ENCODE results near the gene CDKL5. TPM values are rescaled to one million over a fixed set of nuclear protein-coding genes. Genes with fewer than 3 reads are reported as not detected.

Gene CDKL5
- polyA plus RNA-seq, 1 experiment, result 13.3 TPM

GRCh38 chrX:18652636-18653035 lies 227.2 kb downstream of the CDKL5 start:
- CTCF ChIA-PET, result no interaction called here
- TF ChIP-seq, protein P1, sequence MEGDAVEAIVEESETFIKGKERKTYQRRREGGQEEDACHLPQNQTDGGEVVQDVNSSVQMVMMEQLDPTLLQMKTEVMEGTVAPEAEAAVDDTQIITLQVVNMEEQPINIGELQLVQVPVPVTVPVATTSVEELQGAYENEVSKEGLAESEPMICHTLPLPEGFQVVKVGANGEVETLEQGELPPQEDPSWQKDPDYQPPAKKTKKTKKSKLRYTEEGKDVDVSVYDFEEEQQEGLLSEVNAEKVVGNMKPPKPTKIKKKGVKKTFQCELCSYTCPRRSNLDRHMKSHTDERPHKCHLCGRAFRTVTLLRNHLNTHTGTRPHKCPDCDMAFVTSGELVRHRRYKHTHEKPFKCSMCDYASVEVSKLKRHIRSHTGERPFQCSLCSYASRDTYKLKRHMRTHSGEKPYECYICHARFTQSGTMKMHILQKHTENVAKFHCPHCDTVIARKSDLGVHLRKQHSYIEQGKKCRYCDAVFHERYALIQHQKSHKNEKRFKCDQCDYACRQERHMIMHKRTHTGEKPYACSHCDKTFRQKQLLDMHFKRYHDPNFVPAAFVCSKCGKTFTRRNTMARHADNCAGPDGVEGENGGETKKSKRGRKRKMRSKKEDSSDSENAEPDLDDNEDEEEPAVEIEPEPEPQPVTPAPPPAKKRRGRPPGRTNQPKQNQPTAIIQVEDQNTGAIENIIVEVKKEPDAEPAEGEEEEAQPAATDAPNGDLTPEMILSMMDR (IDR thresholded peaks at IDR 0.05; ENCODE audit: low read depth, low read length), result no peak

DNA sequence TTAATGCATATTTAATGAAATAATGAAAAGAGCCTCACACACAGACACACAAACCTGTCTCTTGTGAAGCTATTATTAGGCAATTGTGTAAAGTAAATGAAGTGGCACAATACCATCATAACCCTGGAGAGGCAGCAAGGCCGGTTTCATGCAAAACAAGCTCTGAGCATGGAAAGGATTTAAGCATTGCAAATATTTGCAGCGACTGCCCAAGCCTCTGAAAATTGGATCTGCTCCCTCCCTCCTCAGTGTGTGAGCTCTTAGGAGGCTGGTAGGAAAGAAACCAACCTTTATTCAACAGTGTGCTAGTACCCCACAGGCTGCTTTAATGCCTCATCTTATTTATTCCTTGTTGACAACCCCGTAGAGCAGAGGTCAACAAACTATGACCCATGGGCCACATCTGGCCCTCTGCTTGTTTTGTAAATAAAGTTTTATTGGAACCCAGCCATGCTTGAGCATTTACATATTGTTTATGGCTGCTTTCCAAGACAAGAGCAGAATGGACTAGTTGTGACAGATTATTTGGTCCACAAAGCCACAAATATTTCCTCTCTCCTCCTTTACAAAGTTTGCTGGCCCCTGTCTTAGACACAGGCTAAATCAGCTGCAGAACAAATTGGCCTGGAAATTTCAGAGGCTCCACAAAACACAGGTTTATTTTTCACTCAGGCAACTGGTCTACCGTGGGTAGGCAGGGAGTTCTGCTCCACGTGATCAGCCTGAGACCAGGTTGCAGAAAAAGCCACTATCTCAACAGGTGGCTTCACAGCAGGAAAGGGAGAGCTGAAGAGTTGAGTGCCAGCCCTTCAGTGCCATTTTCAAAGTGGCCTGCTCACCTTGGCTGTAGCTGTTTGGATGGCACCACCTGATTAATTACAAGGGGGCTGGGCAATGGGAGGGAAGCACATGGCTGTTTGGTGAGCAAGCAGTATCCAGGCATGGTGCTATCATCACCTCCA lies 229.7 kb downstream of the CDKL5 start:
- no peak overlapping the region for H3K27ac ChIP-seq (ENCODE audit: low read depth, low read length)
- ChIA-PET POLR2A (no interaction called here), CTCF (interaction anchor here (0.7 kb wide), 1 partner anchor 133 kb away, joined by 5 read pairs; no protein-coding TSS in a partner anchor)
- TF ChIP-seq, protein P1 (IDR thresholded peaks at IDR 0.05; ENCODE audit: low read depth, low read length), result no peak
- no peaks in the 10 kb centered on the region for H3K27me3 ChIP-seq (ENCODE audit: control insufficient read depth, insufficient read depth, low read length)
- no peak for DNase-seq (ENCODE audit: low read depth, low spot score)
- H3K9me3 ChIP-seq (ENCODE audit: control insufficient read depth, insufficient read depth, low read length), result no peaks in the 10 kb centered on the region
- no peak overlapping the region for H3K4me3 ChIP-seq (ENCODE audit: low read depth, low read length)

More at GRCh38 chrX:18652636-18653035, 227.2 kb downstream of the CDKL5 start:
- Histone ChIP-seq H3K27ac (ENCODE audit: low read depth, low read length) (no peak overlapping the region), H3K4me3 (ENCODE audit: low read depth, low read length) (no peak overlapping the region), H3K9me3 (ENCODE audit: control insufficient read depth, insufficient read depth, low read length) (no peaks in the 10 kb centered on the region), H3K27me3 (ENCODE audit: control insufficient read depth, insufficient read depth, low read length) (no peaks in the 10 kb centered on the region)
- no peak for DNase-seq (ENCODE audit: low read depth, low spot score)
- POLR2A ChIA-PET, result no interaction called here

DNA sequence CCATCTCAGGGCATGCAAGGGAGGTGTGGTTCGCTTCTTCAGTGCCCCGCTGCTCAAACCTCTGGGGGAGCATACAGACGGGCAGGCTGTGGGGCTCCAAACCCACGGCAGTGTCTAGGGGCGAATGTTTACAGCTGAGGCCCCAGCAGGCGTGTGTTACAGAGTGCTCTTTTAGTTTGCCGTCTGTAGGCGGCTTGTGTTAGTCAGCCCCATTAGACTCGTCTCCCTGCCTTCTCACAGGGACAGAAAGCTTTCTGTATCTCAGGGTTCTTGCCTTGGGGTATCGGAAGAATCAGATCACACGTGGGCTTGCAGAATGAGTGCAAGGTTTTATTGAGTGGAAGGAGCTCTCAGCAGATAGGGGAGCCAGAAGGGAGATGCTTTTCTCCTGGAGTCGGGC lies 235.9 kb downstream of the CDKL5 start:
- CTCF ChIA-PET, result no interaction called here
- no peaks in the 10 kb centered on the region for H3K27me3 ChIP-seq (ENCODE audit: control insufficient read depth, insufficient read depth, low read length)
- H3K9me3 ChIP-seq (ENCODE audit: control insufficient read depth, insufficient read depth, low read length), result no peaks in the 10 kb centered on the region
- no peak overlapping the region for H3K27ac ChIP-seq (ENCODE audit: low read depth, low read length)
- no peak for DNase-seq (ENCODE audit: low read depth, low spot score)
- TF ChIP-seq, protein P1 (IDR thresholded peaks at IDR 0.05; ENCODE audit: low read depth, low read length), result no peak
- POLR2A ChIA-PET, result no interaction called here
- H3K4me3 ChIP-seq (ENCODE audit: low read depth, low read length), result no peak overlapping the region

GRCh38 chrX:18664947-18665346 lies 239.5 kb downstream of the CDKL5 start:
- no peak for DNase-seq (ENCODE audit: low read depth, low spot score)
- Histone ChIP-seq H3K4me3 (ENCODE audit: low read depth, low read length) (no peak overlapping the region), H3K27ac (ENCODE audit: low read depth, low read length) (no peak overlapping the region), H3K27me3 (ENCODE audit: control insufficient read depth, insufficient read depth, low read length) (no peaks in the 10 kb centered on the region), H3K9me3 (ENCODE audit: control insufficient read depth, insufficient read depth, low read length) (no peaks in the 10 kb centered on the region)
- TF ChIP-seq, protein P1 (IDR thresholded peaks at IDR 0.05; ENCODE audit: low read depth, low read length), result no peak
- ChIA-PET CTCF (no interaction called here), POLR2A (no interaction called here)

DNA sequence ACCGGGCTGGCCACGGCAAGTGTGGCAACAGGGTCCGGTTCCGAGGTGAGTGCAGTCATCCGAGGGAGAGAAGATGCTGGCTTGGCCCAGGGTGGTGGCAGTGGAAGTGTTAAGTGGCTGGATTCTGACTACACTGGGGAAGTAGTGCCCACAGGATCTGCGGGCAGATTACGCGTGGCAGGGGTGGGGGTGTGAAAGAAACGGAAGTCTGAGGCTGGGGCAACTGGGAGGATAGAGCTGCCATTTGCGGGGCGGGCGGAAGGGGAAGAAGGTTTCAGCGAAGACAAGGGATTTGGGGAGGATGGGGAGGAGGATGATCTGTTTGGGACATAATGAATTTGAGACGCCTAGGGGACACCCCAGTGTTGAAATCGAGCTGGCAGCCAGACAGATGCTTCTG lies 241.2 kb downstream of the CDKL5 start:
- Histone ChIP-seq H3K27ac (ENCODE audit: low read depth, low read length) (no peak overlapping the region), H3K9me3 (ENCODE audit: control insufficient read depth, insufficient read depth, low read length) (no peaks in the 10 kb centered on the region), H3K27me3 (ENCODE audit: control insufficient read depth, insufficient read depth, low read length) (no peaks in the 10 kb centered on the region), H3K4me3 (ENCODE audit: low read depth, low read length) (no peak overlapping the region)
- TF ChIP-seq, protein P1 (IDR thresholded peaks at IDR 0.05; ENCODE audit: low read depth, low read length), result no peak
- ChIA-PET POLR2A (no interaction called here), CTCF (no interaction called here)
- no peak for DNase-seq (ENCODE audit: low read depth, low spot score)

All from AG04450 (cell line).